Posterior vena cava (tissue), 2 donors: ENCODE results near the gene KLB. TPM values are rescaled to one million over a fixed set of nuclear protein-coding genes. Genes with fewer than 3 reads are reported as not detected.
A peak's percentile ranks its signal among the peaks of the same experiment; 100 is the strongest.
"Not testable (repeated sequence)": the region's sequence is repeated elsewhere in the genome, so short reads cannot be mapped to it uniquely, and the experiment has no call there.

Experiments
- DNase-seq: peaks from one replicate; pipeline ENCODE4 v3.0.0-alpha.2; 2020; ENCODE audit warnings: low spot score
- intact Hi-C, 2 donors: fragments of 100-400 bp; cut with DNase I; formaldehyde crosslinking; loops; one replicate each; pipeline versions ENCODE4 v1.14.1 to v1.14.2; 2022 to 2023
- total RNA-seq, 2 donors: library from RNA; stranded (reverse); fragmentation: NEBNext Ultra II Directional; extraction: Animal tissue kit (Norgen Biotek cat#: 25700); gene quantifications; one replicate each; pipeline ENCODE4 v1.2.1, GENCODE V29; 2021
- donor health status: DM: yes; HTN: yes; CAD: no.
- donor health status: DM: yes; HTN: yes; CAD: no.

The KLB gene
- total RNA-seq, 2 donors from 2014 or later, result not detected

- no peak for DNase-seq
- intact Hi-C loops, result no loop called here
These were observed 9.1 kb downstream of the KLB start for GRCh38 chr4:39415678-39416283.

- no peak for DNase-seq
- intact Hi-C loops, result no loop called here
These were observed 15.5 kb downstream of the KLB start for GRCh38 chr4:39422247-39422646.

DNA sequence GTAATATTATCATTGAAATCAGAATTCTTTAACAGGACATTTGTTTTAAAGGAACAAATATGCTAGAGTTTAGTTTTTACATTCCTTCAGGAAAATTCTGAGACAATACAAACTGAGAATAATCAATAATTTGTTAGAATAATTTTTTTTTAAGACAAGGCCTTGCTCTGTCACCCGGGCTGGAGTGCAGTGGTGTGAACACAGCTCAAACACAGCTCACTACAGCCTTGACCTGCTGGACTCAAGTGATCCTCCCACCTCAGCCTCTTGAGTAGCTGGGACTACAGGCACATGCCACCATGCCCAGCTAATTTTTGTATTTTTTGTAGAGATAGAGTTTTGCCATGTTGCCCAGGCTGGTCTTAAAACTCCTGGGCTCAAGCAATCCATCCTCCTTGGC is 18.6 kb downstream of the KLB start:
- DNase-seq, intact Hi-C loops: not testable (repeated sequence)

GRCh38 chr4:39426728-39427127 is 20.0 kb downstream of the KLB start:
- intact Hi-C loops, result no loop called here
- DNase-seq, result no peak

DNA sequence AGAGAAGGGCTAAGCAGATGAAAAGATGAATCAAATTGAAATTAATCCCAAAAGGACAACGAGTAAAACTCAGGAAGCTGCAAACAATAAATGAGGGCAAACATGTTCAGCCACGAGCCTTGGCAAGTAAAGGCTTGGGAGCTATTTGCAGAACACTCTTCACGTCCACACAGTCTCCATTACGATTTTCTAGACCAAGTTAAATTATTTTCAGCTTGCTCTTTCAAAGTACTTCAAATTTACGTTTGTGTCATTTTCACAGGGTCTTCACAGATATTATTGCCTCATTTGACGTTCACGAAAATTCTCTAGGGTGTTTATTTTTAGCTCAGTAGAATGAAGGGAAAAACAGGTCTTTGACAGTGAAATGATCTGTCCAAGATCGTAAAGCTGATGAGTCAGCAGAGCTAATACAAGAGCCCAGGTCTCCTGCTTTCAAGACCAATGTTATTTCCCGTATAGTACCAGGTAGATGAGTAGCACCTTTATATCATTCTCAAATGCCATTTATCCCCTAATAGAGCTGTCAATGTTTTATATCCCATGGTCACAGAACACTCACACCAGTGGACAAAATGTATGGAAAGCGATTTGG is 20.9 kb downstream of the KLB start:
- DNase-seq, result no peak

DNA sequence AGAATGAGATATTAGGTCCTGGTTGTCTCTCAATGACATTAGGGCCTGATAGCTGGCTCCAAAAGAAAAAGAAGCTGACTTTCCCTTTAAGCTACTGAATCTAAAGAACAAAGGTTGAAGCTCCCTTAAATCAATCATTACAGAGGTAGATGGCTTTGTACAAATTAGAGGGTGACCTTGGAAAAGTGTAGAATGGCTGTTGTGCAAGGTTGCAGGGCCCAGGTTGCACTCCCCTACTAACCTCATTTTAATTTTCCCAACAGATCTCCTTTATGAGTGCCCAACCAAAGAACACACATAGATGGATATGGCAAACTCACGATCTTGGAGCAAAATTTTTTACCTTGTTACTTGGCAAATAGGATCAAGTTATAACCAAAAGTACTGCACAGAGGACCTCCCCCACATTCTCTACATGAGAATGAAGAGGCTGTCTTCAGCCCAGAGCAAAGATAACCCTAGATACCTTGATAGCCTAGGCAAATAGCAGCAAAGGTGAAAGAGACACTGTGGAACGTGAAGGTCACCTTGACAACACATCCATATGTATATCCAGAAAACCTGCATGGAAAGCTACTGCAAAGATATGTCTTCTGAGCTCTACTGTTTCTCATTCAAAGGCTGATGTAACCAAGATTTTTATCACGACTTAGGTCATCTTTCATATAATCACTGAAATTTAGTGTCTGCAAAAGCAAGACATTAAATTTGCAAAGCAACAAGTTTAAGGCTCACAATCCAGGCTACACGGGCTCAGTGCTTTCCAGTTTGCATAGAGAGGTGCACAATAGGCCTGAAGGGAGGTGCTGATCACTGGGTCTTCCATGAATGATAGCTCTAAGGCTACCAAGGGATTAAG is 23.0 kb downstream of the KLB start:
- intact Hi-C loops, result no loop called here
- DNase-seq, result no peak

More for the DNA sequence above, 20.9 kb downstream of the KLB start:
- intact Hi-C loops, result no loop called here

GRCh38 chr4:39433878-39434492 is 27.3 kb downstream of the KLB start:
- no peak for DNase-seq
- intact Hi-C loops, result no loop called here

DNA sequence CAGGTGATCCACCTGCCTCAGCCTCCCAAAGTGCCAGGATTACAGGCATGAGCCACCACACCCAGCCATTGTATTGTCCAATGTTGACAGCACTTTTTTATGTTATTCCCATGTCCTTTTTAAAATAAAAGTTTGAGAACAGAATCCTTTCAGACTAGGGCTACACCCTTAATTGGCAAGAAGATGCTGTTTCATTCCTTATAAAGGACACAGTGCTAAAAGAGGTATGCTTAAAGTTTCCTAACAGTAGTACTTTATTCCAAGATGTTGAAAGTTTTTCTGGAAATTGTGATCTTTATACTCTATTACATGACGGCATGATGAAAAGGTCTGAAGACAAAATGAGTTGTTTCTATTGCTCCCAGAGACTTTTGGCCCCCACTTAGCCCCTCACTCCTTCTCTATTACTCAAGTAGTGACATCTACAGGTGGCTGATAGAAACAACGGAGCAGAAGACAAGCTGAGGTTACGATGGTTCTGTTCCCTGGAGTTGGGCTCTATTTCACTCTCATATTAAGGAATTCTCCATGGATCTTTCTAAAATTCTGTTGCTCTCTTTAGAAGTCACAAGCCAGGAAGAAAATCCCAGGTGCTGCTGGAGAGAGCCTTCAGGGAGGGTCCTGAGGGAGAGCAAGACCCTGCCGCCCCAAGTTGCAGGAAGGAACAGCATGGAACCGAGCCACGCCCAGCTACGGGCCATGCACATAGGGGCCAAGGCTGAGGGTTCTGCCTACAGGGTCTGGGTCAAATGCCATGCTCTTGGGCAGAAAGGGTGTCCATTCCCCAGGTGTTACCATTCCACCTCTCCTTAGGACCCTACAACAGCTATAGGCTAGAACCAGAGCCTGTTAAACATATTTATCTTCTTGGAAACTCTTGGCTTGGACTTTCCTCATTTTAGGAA is 29.2 kb downstream of the KLB start:
- intact Hi-C loops, result no loop called here

GRCh38 chr4:39441593-39441992 is 34.9 kb downstream of the KLB start:
- intact Hi-C loops, result loop anchor here in 1 of 2 donors (2.0 kb wide), 1 partner anchor 55 kb away; no protein-coding TSS in a partner anchor
- DNase-seq, result no peak

More for the DNA sequence above, 29.2 kb downstream of the KLB start:
- no peak for DNase-seq

- no peak for DNase-seq
- intact Hi-C loops, result no loop called here
These were observed 36.3 kb downstream of the KLB start for GRCh38 chr4:39442998-39443397.

DNA sequence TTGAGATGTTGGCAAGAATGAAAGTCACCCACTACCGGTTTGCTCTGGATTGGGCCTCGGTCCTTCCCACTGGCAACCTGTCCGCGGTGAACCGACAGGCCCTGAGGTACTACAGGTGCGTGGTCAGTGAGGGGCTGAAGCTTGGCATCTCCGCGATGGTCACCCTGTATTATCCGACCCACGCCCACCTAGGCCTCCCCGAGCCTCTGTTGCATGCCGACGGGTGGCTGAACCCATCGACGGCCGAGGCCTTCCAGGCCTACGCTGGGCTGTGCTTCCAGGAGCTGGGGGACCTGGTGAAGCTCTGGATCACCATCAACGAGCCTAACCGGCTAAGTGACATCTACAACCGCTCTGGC is 39.7 kb downstream of the KLB start:
- peak; percentile 75 for DNase-seq
- intact Hi-C loops, result no loop called here

DNA sequence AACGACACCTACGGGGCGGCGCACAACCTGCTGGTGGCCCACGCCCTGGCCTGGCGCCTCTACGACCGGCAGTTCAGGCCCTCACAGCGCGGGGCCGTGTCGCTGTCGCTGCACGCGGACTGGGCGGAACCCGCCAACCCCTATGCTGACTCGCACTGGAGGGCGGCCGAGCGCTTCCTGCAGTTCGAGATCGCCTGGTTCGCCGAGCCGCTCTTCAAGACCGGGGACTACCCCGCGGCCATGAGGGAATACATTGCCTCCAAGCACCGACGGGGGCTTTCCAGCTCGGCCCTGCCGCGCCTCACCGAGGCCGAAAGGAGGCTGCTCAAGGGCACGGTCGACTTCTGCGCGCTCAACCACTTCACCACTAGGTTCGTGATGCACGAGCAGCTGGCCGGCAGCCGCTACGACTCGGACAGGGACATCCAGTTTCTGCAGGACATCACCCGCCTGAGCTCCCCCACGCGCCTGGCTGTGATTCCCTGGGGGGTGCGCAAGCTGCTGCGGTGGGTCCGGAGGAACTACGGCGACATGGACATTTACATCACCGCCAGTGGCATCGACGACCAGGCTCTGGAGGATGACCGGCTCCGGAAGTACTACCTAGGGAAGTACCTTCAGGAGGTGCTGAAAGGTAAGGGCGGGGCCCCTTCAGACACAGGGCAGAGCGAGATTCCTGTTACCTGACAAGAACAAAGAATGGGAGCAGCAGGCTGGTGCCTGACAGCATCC is 40.3 kb downstream of the KLB start:
- intact Hi-C loops, result no loop called here
- DNase-seq, result peak; percentile 89

DNA sequence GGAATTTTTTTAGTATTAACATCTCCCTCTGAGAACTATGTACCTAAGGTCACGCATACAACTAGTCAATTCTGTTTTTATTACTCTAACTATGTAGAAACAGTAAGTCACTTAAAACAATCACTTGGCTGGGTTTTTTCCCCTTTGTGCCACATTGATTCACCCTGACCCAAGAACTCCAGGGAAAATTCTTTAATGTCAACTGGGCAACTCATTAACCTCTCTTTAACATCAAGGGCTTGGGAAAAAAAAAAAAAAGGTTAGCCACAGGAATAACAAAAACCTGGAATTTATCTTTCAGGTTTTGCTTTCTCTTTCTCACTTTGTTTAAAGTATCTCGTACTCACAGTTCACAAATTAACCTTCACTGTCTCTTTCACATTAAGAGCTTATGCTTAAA is 43.9 kb downstream of the KLB start:
- intact Hi-C loops, result no loop called here
- DNase-seq, result no peak

DNA sequence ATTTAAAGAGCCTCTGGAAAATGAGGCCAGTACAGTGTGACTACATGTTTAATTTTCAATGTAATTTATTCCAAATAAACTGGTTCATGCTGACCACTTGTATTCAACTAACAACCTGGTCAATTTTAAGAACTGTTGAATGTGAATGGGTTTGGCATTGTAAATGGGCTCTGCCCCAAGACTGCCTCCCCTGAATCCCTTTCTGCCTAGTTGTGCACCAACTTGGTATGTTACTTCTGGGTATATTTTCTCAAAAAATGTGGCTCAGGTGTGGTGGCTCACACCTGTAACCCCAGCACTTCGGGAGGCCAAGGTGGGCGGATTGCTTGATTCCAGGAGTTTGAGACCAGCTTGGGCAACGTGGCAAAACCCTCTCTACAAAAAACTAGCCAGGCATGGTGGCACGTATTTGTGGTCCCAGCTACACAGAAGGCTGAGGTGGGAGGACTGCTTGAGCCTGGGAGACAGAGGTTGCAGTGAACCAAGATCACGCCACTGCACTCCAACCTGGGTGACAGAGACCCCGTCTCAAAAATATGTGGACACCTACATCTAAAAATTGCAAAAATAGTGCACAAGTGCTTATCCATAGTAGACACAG is 44.8 kb downstream of the KLB start:
- DNase-seq, result no peak
- intact Hi-C loops, result no loop called here

DNA sequence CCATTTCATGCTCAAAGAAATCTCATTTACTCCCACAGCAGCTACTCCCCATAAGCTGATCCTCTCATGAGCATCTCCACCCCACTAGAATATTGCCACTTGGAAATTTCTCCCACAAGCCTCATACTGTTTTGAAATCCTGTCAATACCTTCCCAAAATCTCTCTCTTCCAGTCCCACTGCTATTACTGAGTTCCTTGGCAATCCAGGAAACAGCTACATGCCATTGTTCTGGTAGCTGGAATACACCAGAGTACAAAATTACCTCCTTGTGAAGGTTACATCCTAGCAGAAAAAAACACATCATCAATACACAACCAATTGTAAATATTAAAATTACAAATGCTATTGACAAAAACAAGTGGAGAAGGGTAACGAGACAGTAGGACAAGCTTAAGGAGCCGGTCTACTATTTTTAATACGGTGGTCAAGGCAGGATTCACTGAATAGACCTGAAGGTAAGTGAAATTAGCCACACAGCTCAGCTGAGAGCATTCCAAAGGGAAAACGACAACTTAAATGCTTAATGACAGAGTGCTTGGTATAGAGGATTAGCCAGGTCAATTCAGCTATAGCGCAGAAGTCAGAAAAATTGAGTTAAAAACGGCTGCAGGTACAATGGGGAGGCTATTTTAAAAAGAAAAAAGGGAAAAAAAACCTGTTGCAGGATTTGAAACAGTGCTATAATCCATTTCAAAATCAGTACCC is 45.6 kb downstream of the KLB start:
- intact Hi-C loops, result no loop called here
- no peak for DNase-seq

DNA sequence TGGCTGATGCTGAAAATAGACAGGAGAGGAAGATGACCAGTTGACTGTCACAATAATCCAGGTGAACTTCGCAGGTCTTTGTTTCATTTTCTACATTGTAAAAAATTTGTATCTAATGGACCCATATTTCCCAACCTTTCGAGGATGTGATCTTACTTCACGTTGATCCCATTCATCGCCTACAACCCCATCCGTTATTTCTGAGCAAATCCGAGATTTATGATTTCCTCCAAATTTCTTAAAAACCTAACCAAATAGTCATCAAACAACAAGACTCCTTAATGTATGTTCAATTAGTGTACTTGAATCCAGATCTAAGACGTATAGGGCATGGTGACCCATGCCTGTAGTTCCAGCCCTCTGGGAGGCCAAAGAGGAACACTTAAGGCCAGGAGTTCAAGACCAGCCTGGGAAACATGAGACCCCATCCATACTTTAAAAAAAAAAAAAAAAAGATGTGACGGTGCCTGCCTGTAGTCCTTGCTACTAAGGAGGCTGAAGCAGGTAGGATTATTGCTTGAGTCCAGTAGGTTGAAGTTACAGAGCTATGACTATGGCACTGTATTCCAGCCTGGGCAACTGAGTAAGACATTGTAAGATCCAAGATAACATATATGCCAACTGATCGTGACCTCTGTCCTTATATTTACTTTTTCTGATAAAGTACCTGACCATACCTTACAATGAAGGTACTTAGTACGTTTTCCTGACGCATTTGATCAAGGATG is 46.3 kb downstream of the KLB start:
- DNase-seq, result no peak
- intact Hi-C loops, result no loop called here

DNA sequence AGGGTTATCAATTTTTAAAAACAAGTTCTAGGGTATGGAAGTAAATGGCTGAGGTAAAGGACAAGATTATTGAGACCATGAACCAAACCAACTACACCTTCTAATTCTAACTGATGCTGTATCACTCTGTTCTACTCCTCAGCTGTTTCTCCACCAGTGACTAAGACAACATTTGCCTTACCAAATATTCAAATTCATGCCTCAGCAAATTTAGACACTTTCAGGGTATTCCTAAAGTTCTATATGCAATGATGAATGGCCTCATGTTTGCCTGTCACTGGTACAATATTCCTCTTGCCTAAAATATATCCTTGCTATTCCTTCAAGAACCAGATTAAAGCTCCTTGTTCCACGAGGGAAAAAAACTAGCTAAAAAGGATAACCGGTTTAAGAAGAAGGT is 47.0 kb downstream of the KLB start:
- DNase-seq, result no peak
- intact Hi-C loops, result no loop called here
